Mucosa of descending colon (tissue), 3 donors: ENCODE data around the gene CNDP2. TPM values are rescaled to one million over a fixed set of nuclear protein-coding genes. Genes with fewer than 3 reads are reported as not detected.

Experiments used
- ATAC-seq: fragments of 200-7000 bp; cut with Tn5 transposase; one replicate; pipeline ENCODE4 v1.9.1; 2020; ENCODE audit warnings: mild to moderate bottlenecking, moderate library complexity
- DNase-seq, 3 donors: peaks; one replicate each; pipeline ENCODE4 v3.0.0-alpha.2; 2020
- H3K36me3 ChIP-seq: fragments of 200-600 bp; one replicate; pipeline ENCODE4 v1.8.0; 2021; ENCODE audit warnings: low read depth, mild to moderate bottlenecking
- H3K4me1 ChIP-seq: fragments of 200-600 bp; one replicate; pipeline ENCODE4 v1.8.0; 2021; ENCODE audit warnings: low read depth, mild to moderate bottlenecking
- H3K4me3 ChIP-seq: fragments of 200-600 bp; one replicate; pipeline ENCODE4 v1.8.0; 2021; ENCODE audit warnings: mild to moderate bottlenecking
- H3K9me3 ChIP-seq: fragments of 200-600 bp; one replicate; pipeline ENCODE4 v1.8.0; 2021; ENCODE audit warnings: mild to moderate bottlenecking
- CTCF ChIP-seq: fragments of 200-600 bp; IDR thresholded peaks from one replicate; pipeline ENCODE4 v1.8.0; 2022; ENCODE audit warnings: antibody characterized with exemption, mild to moderate bottlenecking
- intact Hi-C, 2 donors: fragments of 100-400 bp; cut with DNase I in 1 of 2; cut with micrococcal nuclease in 1 of 2; formaldehyde crosslinking; loops; one replicate each; pipeline versions ENCODE4 v1.11.0 to v1.11.1; 2022; cut with DNase I, micrococcal nuclease
- total RNA-seq, 3 donors: library from RNA; stranded (reverse); fragmentation: NEBNext Ultra II Directional in 2 of 3; extraction: Animal tissue kit (Norgen Biotek cat#: 25700) in 2 of 3; gene quantifications; one replicate each; pipeline versions ENCODE4 v1.2.1 to v1.2.4, GENCODE V29; 2021 to 2023
- donor health status: DM: no; HTN: no; CAD: no; lungs with moderate emphysema.
- donor health status: DM: no; HTN: no; CAD: no.
- donor health status: DM: no; HTN: yes; CAD: no.

The CNDP2 gene
- total RNA-seq, 3 donors from 2014 or later = 148 to 263 (median 244) TPM

- intact Hi-C loops = no loop called here
- Histone ChIP-seq H3K4me3 (no peak overlapping the region), H3K9me3 (no peaks in the 10 kb centered on the region), H3K36me3 (no peaks in the 10 kb centered on the region), H3K4me1 (no peaks in the 10 kb centered on the region)
- no peak for ATAC-seq
- no peak for DNase-seq
- no peak for TF ChIP-seq CTCF
Observed at GRCh38 chr18:74488864-74489263, 7.3 kb upstream of the CNDP2 start.

DNA sequence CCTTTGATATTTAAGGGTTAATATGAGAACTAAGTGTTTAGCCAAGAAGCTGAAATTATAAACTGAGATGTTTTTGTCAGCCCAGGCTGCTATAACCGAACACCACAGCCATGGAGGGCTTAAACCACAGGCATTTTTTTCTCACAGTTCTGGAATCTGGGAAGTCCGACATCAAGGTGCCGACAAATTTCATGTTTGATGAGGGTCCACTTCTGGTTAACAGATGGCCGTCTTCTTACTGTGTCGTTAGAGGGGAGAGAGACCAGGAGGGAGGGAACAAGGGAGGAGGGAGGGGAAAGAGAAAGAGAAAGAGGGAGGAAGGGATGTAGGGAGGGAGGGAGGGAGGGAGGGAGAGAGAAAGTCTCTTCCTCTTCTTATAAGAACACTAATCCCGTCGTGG, 6.5 kb upstream of the CNDP2 start:
- intact Hi-C loops = loop anchor here (10.0 kb wide), 2 partner anchors 135 to 715 kb away; partner anchors contain the start of gene PTGR3 (in 1 of the 2)
- no peaks in the 10 kb centered on the region for H3K4me1 ChIP-seq
- ATAC-seq (no peak), DNase-seq (no peak)
- no peak overlapping the region for H3K4me3 ChIP-seq
- TF ChIP-seq CTCF = no peak
- H3K9me3 ChIP-seq = no peaks in the 10 kb centered on the region
- H3K36me3 ChIP-seq = no peaks in the 10 kb centered on the region

DNA sequence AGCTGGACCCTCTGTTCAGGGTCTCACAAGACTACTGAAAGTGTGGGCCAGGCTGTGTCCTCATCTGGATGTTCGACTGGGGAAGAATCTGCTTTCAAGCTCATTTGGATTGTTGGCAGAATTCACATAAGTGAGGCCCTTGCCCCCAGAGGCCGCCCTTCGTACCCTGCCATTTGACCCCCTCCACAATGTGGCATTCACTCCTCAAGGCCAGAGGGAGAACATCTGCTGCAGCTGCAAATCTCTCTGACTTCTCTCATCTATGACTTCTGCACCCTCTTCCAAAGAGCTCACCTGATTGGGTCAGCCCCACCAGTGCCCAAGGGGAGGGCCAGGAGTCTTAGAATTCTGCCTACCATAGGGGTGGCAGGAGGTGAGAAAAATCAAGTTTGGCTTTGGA, 3.9 kb upstream of the CNDP2 start:
- TF ChIP-seq CTCF = no peak
- Histone ChIP-seq H3K4me3 (no peak overlapping the region), H3K9me3 (no peaks in the 10 kb centered on the region), H3K36me3 (peaks cover 3% of the 10 kb centered on the region), H3K4me1 (peaks cover 2% of the 10 kb centered on the region)
- DNase-seq (no peak), ATAC-seq (no peak)
- intact Hi-C loops = loop anchor here (2.0 to 10.0 kb wide), 3 partner anchors 137 to 713 kb away; partner anchors contain the start of gene PTGR3 (in 1 of the 2)

- H3K4me1 ChIP-seq = peaks cover 6% of the 10 kb centered on the region
- H3K9me3 ChIP-seq = no peaks in the 10 kb centered on the region
- TF ChIP-seq CTCF = peak; percentile 44
- peak in 1 of 3 donors; percentile 72 for DNase-seq
- no peak overlapping the region for H3K4me3 ChIP-seq
- peaks cover 3% of the 10 kb centered on the region for H3K36me3 ChIP-seq
- intact Hi-C loops = loop anchor here (2.0 to 10.0 kb wide), 3 partner anchors 139 to 711 kb away; partner anchors contain the start of gene PTGR3 (in 1 of the 2)
- ATAC-seq = no peak
Observed at GRCh38 chr18:74493689-74494088, 2.5 kb upstream of the CNDP2 start.

GRCh38 chr18:74494514-74494913, 1.6 kb upstream of the CNDP2 start:
- Histone ChIP-seq H3K4me3 (no peak overlapping the region), H3K4me1 (peaks cover 12% of the 10 kb centered on the region), H3K9me3 (no peaks in the 10 kb centered on the region), H3K36me3 (peaks cover 3% of the 10 kb centered on the region)
- intact Hi-C loops = loop anchor here (10.0 kb wide), 2 partner anchors 140 to 710 kb away; partner anchors contain the start of gene PTGR3 (in 1 of the 2)
- ATAC-seq = no peak
- no peak for DNase-seq
- TF ChIP-seq CTCF = no peak
